ENCODE measurements around the gene NOS2. TPM values are rescaled to one million over a fixed set of nuclear protein-coding genes. Genes with fewer than 3 reads are reported as not detected.
"Not testable (repeated sequence)": the region's sequence is repeated elsewhere in the genome, so short reads cannot be mapped to it uniquely, and the experiment has no call there.

Gene NOS2
- total RNA-seq, 3 donors from 2014 or later (not counting 1 experiment from before 2014, with no cell fraction given): 0.19 to 0.20 TPM; not detected in 1

- no peak for TF ChIP-seq CTCF (IDR thresholded peaks at IDR 0.05)
- Mint-ChIP-seq H3K4me1 (no peaks in the 10 kb centered on the region), H3K4me3 (no peak overlapping the region), H3K27me3 (ENCODE audit: low read depth in 2 of 2) (peaks cover 0 to 3% of the 10 kb centered on the region in 2 donors), H3K9me3 (no peaks in the 10 kb centered on the region), H3K27ac (no peak overlapping the region), H3K36me3 (no peaks in the 10 kb centered on the region)
- H3K27me3 ChIP-seq (ENCODE audit: control insufficient read depth, insufficient read depth, low read length): no peaks in the 10 kb centered on the region
- intact Hi-C loops (cut with micrococcal nuclease): no loop called here
- WGBS (ENCODE audit: insufficient coverage): 87% methylated on average over 18 of the region's 19 CpGs
- no peaks in the 10 kb centered on the region for H3K4me1 ChIP-seq (ENCODE audit: control insufficient read depth, insufficient read depth, low read length)
- H3K4me3 ChIP-seq (ENCODE audit: low read length): no peak overlapping the region
- H3K36me3 ChIP-seq (ENCODE audit: control insufficient read depth, insufficient read depth, low read length): no peaks in the 10 kb centered on the region
- no peak for DNase-seq
- no peak for ATAC-seq
- H3K27ac ChIP-seq (ENCODE audit: low read length): no peak overlapping the region
- no peaks in the 10 kb centered on the region for H3K9me3 ChIP-seq (ENCODE audit: control insufficient read depth, insufficient read depth, low read length)
These were observed 48.5 kb downstream of the NOS2 start for GRCh38 chr17:27751622-27752490.

GRCh38 chr17:27751166-27751565 lies 49.2 kb downstream of the NOS2 start:
- Histone ChIP-seq H3K4me1 (ENCODE audit: control insufficient read depth, insufficient read depth, low read length) (no peaks in the 10 kb centered on the region), H3K4me3 (ENCODE audit: low read length) (no peak overlapping the region), H3K27ac (ENCODE audit: low read length) (no peak overlapping the region), H3K9me3 (ENCODE audit: control insufficient read depth, insufficient read depth, low read length) (no peaks in the 10 kb centered on the region), H3K27me3 (ENCODE audit: control insufficient read depth, insufficient read depth, low read length) (no peaks in the 10 kb centered on the region), H3K36me3 (ENCODE audit: control insufficient read depth, insufficient read depth, low read length) (no peaks in the 10 kb centered on the region)
- DNase-seq: no peak
- Mint-ChIP-seq H3K9me3 (no peaks in the 10 kb centered on the region), H3K4me3 (no peak overlapping the region), H3K36me3 (no peaks in the 10 kb centered on the region), H3K4me1 (no peaks in the 10 kb centered on the region), H3K27me3 (ENCODE audit: low read depth in 2 of 2) (peaks cover 0 to 3% of the 10 kb centered on the region in 2 donors), H3K27ac (no peak overlapping the region)
- no peak for TF ChIP-seq CTCF (IDR thresholded peaks at IDR 0.05)
- WGBS (ENCODE audit: insufficient coverage): 91% methylated on average over 8 of the region's 8 CpGs
- intact Hi-C loops (cut with micrococcal nuclease): no loop called here
- no peak for ATAC-seq

GRCh38 chr17:27749562-27750150 lies 50.7 kb downstream of the NOS2 start:
- H3K4me3 ChIP-seq (ENCODE audit: low read length); H3K4me3 Mint-ChIP-seq; ATAC-seq; H3K27me3 Mint-ChIP-seq (ENCODE audit: low read depth in 2 of 2); H3K27ac ChIP-seq (ENCODE audit: low read length); H3K9me3 ChIP-seq (ENCODE audit: control insufficient read depth, insufficient read depth, low read length); H3K36me3 Mint-ChIP-seq; H3K27ac Mint-ChIP-seq; H3K9me3 Mint-ChIP-seq; H3K36me3 ChIP-seq (ENCODE audit: control insufficient read depth, insufficient read depth, low read length); H3K27me3 ChIP-seq (ENCODE audit: control insufficient read depth, insufficient read depth, low read length); H3K4me1 Mint-ChIP-seq; intact Hi-C loops (cut with micrococcal nuclease); DNase-seq; H3K4me1 ChIP-seq (ENCODE audit: control insufficient read depth, insufficient read depth, low read length): not testable (repeated sequence)
- WGBS (ENCODE audit: insufficient coverage): 88% methylated on average over 15 of the region's 15 CpGs

GRCh38 chr17:27748360-27748825 lies 51.9 kb downstream of the NOS2 start:
- Mint-ChIP-seq H3K4me3 (no peak overlapping the region), H3K9me3 (no peaks in the 10 kb centered on the region), H3K27me3 (ENCODE audit: low read depth in 2 of 2) (no peaks in the 10 kb centered on the region), H3K36me3 (no peaks in the 10 kb centered on the region), H3K27ac (no peak overlapping the region), H3K4me1 (no peaks in the 10 kb centered on the region)
- no peak for TF ChIP-seq CTCF (IDR thresholded peaks at IDR 0.05)
- WGBS (ENCODE audit: insufficient coverage): 71% methylated on average over 3 of the region's 5 CpGs
- no peaks in the 10 kb centered on the region for H3K36me3 ChIP-seq (ENCODE audit: control insufficient read depth, insufficient read depth, low read length)
- H3K4me1 ChIP-seq (ENCODE audit: control insufficient read depth, insufficient read depth, low read length): no peaks in the 10 kb centered on the region
- no peaks in the 10 kb centered on the region for H3K27me3 ChIP-seq (ENCODE audit: control insufficient read depth, insufficient read depth, low read length)
- H3K9me3 ChIP-seq (ENCODE audit: control insufficient read depth, insufficient read depth, low read length): no peaks in the 10 kb centered on the region
- DNase-seq (no peak), ATAC-seq (no peak)
- H3K4me3 ChIP-seq (ENCODE audit: low read length): no peak overlapping the region
- intact Hi-C loops (cut with micrococcal nuclease): no loop called here
- H3K27ac ChIP-seq (ENCODE audit: low read length): no peak overlapping the region

All from natural killer cell (primary cell).